Skeletal muscle tissue (tissue), 4 donors: ENCODE results near the gene TRIM7. TPM values are rescaled to one million over a fixed set of nuclear protein-coding genes. Genes with fewer than 3 reads are reported as not detected.
"Not testable (repeated sequence)": the region's sequence is repeated elsewhere in the genome, so short reads cannot be mapped to it uniquely, and the experiment has no call there.

Experiments
- H3K27ac ChIP-seq: one replicate; pipeline ENCODE4 v1.7.0; 2013; ENCODE audit warnings: mild to moderate bottlenecking, low read depth, low read length, inconsistent platforms
- H3K27me3 ChIP-seq, 3 donors: one replicate each; pipeline ENCODE4 v1.7.0; 2013; ENCODE audit warnings: low read length in 3 of 3; ENCODE audit not compliant: control insufficient read depth in 3 of 3, insufficient read depth in 3 of 3
- H3K36me3 ChIP-seq, 3 donors: one replicate each; pipeline ENCODE4 v1.7.0; 2013; ENCODE audit warnings: low read length in 3 of 3; ENCODE audit not compliant: control insufficient read depth in 3 of 3, insufficient read depth in 3 of 3
- H3K4me1 ChIP-seq, 3 donors: one replicate each; pipeline ENCODE4 v1.7.0; 2013; ENCODE audit warnings: low read length in 3 of 3, mild to moderate bottlenecking in 3 of 3; ENCODE audit not compliant: control insufficient read depth in 3 of 3, insufficient read depth in 3 of 3
- H3K4me3 ChIP-seq, 3 donors: one replicate each; pipeline ENCODE4 v1.7.0; 2013; ENCODE audit warnings: low read length in 3 of 3
- H3K9ac ChIP-seq, 3 donors: one replicate each; pipeline ENCODE4 v1.7.0; 2013; ENCODE audit warnings: low read length in 3 of 3, mild to moderate bottlenecking in 3 of 3, moderate library complexity in 2 of 3, low read depth in 1 of 3
- H3K9me3 ChIP-seq, 3 donors: one replicate each; pipeline ENCODE4 v1.7.0; 2013; ENCODE audit warnings: low read length in 3 of 3; ENCODE audit not compliant: control insufficient read depth in 3 of 3
- total RNA-seq: library from RNA; depleted of rRNA; stranded (reverse); fragments of >200 nt; gene quantifications from one replicate; pipeline ENCODE4 v1.2.3, GENCODE V29; 2014
- donor health status: Osteomylitis.

Gene TRIM7
- total RNA-seq, 1 donor from 2014 or later = 9.9 TPM

DNA sequence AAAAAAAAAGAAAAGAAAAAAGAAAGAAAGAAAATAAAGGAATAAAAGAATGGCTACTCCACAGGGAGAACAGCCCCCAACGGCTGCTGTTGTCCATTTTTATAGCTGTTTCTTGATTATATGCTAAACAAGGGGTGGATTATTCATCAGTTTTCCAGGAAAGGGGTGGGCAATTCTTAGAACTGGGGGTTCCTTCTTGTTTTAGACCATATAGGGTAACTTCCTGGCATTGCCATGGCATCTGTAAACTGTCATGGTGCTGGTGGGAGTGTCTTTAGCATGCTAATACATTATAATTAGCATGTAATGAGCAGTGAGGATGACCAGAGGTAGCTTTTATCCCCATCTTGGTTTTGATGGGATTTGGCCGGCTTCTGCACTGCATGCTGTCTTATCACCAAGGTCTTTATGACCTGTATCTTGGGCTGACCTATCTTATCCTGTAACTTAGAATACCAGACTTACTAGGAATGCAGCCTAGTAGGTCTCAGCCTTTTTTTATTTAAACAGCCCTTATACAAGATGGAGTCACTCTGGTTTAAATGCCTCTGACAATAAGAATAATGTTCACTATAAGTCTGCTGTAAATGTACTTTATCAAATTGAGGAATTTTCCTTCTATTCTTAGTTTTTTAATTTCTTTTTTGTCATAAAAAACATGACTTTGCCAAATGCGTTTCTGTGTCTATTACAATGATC lies 28.6 kb downstream of the TRIM7 start:
- Histone ChIP-seq H3K4me1 (peaks cover 0 to 8% (median 3%) of the 10 kb centered on the region in 3 donors), H3K9me3 (peaks cover 0 to 3% (median 0%) of the 10 kb centered on the region in 3 donors), H3K9ac (no peak overlapping the region), H3K27me3 (peaks cover 28 to 43% (median 36%) of the 10 kb centered on the region in 3 donors), H3K4me3 (no peak overlapping the region), H3K36me3 (no peaks in the 10 kb centered on the region), H3K27ac (no peak overlapping the region)

DNA sequence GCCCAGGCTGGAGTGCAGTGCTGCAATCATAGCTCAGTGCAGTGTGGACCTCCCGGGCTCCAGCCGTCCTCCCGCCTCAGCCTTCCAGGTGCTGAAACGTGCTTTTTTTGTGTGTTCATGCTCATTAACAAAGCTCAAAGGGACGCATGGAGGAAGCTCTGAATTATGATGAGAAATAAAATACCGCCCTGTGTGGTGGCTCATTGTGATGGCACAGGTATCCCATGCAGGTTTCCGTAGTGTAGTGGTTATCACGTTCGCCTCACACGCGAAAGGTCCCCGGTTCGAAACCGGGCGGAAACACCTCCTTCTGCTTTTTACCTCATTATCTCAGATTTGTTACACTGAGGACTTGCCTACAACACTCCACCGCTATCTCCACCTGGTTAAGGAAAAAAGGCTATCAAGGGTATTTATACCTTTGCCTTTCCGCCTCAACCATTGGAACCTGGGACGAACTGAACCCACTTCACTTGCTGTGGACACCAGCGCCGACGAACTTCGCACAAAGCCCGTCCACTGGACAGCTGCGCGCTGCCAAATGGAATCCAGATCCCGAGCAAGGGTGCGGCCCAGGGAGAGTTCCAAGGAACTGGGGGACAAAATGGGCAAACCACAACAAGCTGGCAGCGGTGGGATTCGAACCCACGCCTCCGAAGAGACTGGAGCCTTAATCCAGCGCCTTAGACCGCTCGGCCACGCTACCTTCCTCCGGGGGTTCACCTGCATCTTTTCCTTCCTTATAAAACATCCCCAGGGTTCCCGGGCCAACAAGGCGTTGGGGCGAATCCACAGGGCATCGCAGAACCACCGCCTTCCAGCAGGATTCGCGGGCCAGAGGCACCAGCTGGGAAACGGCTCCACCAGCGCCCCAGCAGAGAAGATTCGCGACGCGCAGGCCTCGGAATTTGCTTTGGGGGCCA lies 31.3 kb downstream of the TRIM7 start:
- H3K36me3 ChIP-seq = no peaks in the 10 kb centered on the region
- H3K4me1 ChIP-seq = peaks cover 3 to 9% (median 5%) of the 10 kb centered on the region in 3 donors
- no peak overlapping the region for H3K9ac ChIP-seq
- H3K9me3 ChIP-seq = peaks cover 0 to 3% (median 0%) of the 10 kb centered on the region in 3 donors
- H3K27ac ChIP-seq = peak overlapping the region; percentile 19
- peaks cover 54 to 70% (median 60%) of the 10 kb centered on the region in 3 donors for H3K27me3 ChIP-seq
- no peak overlapping the region for H3K4me3 ChIP-seq

DNA sequence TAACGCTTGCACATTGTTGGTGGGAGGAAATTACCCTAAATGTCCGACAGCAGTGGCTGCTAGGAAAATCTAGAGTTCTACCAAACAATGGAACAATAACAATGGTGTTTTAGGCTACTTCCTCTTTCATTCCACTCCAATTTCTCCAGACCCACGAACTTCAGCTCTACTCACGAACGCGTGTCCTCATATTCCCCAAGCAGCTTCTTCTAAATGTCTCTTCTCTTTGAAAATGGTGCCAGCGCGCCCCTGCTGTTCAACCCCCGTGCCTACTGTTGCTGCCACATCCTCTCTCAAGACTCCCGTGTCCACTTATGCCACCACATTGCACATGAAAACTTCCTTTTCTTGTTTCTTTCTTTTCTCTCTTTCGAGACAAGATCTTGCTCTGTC lies 32.0 kb downstream of the TRIM7 start:
- H3K9me3 ChIP-seq = peaks cover 0 to 3% (median 0%) of the 10 kb centered on the region in 3 donors
- peaks cover 3 to 9% (median 5%) of the 10 kb centered on the region in 3 donors for H3K4me1 ChIP-seq
- no peak overlapping the region for H3K9ac ChIP-seq
- peaks cover 61 to 76% (median 65%) of the 10 kb centered on the region in 3 donors for H3K27me3 ChIP-seq
- no peak overlapping the region for H3K4me3 ChIP-seq
- peak overlapping the region; percentile 19 for H3K27ac ChIP-seq
- no peaks in the 10 kb centered on the region for H3K36me3 ChIP-seq

DNA sequence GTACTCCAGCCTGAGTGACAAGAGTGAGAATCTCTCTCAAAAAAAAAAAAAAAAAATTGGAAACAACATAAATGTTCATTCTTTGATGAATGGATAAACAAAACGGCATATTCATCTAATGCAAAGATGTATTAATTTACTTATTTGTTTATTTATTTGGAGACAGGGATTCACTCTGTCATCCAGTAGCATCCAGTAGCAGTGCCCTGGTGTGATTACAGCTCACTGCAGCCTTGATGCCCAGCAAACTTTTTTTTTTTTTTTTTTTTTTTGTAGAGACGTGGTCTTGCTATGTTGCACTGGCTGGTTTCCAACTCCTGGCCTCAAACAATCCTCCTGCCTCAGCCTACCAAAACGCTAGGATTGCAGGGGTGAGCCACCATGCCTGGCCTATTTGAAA lies 33.2 kb downstream of the TRIM7 start:
- Histone ChIP-seq H3K9ac (no peak overlapping the region), H3K27me3 (peaks cover 65 to 75% (median 66%) of the 10 kb centered on the region in 3 donors), H3K4me1 (peaks cover 3 to 9% (median 5%) of the 10 kb centered on the region in 3 donors), H3K9me3 (peaks cover 0 to 3% (median 0%) of the 10 kb centered on the region in 3 donors), H3K4me3 (no peak overlapping the region), H3K36me3 (no peaks in the 10 kb centered on the region), H3K27ac (no peak overlapping the region)

DNA sequence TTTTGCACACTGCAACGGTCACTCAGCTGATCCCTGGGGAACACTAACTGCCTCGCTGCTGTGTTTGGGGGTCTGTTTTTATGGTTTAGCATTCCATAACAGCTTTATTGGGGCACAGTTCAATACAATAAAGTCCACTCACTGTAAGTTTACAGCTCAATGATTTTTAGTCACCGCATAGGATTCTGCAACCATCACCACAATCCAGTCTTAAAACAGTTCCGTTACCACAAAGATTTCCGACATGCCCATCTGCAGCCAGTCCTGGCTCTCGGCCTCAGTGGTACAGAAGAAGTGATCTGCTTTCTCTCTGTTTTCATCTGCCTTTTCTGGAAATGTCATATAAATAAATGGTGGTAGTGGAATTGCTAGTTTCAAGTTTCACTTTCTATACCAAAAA lies 34.0 kb downstream of the TRIM7 start:
- Histone ChIP-seq H3K9me3 (peaks cover 0 to 3% (median 0%) of the 10 kb centered on the region in 3 donors), H3K4me3 (no peak overlapping the region), H3K9ac (no peak overlapping the region), H3K27ac (no peak overlapping the region), H3K27me3 (peaks cover 65 to 73% (median 71%) of the 10 kb centered on the region in 3 donors), H3K4me1 (peaks cover 3 to 9% (median 5%) of the 10 kb centered on the region in 3 donors), H3K36me3 (no peaks in the 10 kb centered on the region)

DNA sequence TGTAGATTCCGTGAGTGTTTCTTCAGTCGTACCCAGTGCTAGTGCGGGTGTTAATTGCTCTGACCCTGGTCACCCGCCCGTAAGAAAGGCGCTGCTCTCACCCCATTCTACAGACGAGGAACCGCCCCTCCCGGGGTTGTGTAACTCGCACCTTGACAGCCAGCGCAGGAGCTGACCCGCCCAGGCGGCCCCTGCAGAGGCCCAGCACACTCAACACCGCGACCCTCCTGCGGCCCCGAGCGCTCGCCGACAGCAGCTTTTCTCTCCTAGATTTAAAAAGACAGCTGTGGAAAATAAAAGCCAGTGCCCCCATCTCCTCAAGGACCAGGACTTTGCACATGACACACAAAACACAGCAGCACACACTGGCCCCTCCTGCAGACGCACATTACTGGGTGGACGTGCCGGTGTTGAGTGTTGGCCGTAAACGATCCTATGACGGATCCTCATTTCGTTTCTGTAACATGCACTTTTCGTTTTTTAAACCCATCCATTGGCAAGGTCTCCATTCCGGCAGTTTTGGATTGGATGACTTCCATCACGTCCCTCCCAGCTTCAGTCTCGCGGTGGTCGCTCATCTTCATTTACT lies 34.7 kb downstream of the TRIM7 start:
- no peak overlapping the region for H3K27ac ChIP-seq
- H3K4me3 ChIP-seq = no peak overlapping the region
- H3K9me3 ChIP-seq = peaks cover 0 to 3% (median 0%) of the 10 kb centered on the region in 3 donors
- no peaks in the 10 kb centered on the region for H3K36me3 ChIP-seq
- H3K9ac ChIP-seq = no peak overlapping the region
- H3K4me1 ChIP-seq = peaks cover 3 to 9% (median 5%) of the 10 kb centered on the region in 3 donors
- H3K27me3 ChIP-seq = peaks cover 68 to 73% (median 69%) of the 10 kb centered on the region in 3 donors

DNA sequence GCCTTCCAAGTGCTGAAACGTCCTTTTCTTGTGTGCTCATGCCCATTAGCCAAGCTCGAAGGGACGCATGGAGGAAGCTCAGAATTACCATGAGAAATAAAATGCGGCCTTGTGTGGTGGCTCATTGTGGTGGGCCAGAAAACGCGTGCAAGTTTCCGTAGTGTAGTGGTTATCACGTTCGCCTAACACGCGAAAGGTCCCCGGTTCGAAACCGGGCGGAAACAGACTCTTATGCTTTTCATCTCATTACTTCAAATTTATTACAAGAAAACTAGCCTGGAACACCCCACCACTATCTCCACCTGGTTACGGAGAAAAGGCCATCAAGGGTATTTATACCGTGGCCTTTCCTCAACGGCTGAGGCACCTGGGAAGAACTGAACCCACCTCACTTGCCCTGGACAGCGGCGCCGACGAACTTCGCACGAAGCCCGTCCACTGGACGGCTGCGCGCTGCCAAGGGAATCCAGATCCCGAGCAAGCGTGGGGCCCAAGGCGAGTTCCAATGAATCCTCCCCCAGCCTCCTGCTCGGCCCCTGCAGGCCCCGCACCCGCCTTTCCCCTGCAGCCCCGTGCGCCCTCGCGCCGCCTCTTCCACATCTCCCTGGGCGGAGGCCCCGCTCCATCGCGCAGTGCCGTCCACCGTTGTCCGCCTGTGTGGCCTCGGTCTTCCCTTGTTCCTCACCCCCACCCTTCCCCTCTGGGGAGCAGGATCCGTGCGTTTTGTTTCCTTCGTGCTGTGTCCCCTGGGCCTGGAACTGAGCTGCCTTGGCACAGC lies 35.3 kb downstream of the TRIM7 start:
- Histone ChIP-seq H3K4me3 (peak overlapping the region in 1 of 3 donors; percentile 13), H3K27me3 (peaks cover 69 to 72% (median 70%) of the 10 kb centered on the region in 3 donors)
- not testable (repeated sequence) for H3K9me3 ChIP-seq, H3K4me1 ChIP-seq, H3K9ac ChIP-seq, H3K27ac ChIP-seq, H3K36me3 ChIP-seq

DNA sequence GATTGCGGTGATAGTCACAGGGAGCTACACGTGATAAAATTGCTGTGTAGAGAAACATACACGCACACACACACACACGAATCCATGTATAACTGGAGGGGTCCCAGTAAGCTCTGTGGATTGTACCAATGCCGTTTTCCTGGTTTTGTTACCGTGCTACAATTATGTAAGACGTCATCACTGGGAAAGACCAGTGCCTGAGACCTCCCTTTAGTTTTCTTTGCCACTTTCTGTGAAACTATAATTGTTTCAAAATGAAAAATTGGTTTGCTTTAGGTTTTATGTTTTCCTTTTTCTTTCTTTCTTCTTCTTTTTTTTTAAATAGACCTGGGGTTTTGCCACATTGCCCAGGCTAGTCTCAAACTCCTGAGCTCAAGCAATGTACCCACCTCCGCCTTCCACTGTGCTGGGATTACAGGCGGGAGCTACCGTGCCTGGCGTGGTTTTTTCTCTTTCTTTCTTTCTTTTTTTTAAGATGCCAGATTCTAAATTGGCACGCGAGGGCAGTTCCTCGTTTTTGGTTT lies 36.3 kb downstream of the TRIM7 start:
- Histone ChIP-seq H3K4me1 (peaks cover 3 to 7% (median 5%) of the 10 kb centered on the region in 3 donors), H3K27ac (no peak overlapping the region), H3K9ac (no peak overlapping the region), H3K9me3 (peaks cover 0 to 3% (median 0%) of the 10 kb centered on the region in 3 donors), H3K27me3 (peaks cover 65 to 71% (median 67%) of the 10 kb centered on the region in 3 donors), H3K36me3 (no peaks in the 10 kb centered on the region), H3K4me3 (no peak overlapping the region)
